CD4-positive, alpha-beta memory T cell (primary cell): ENCODE measurements around the gene ENDOV. TPM values are rescaled to one million over a fixed set of nuclear protein-coding genes. Genes with fewer than 3 reads are reported as not detected.

Experiments
- CTCF ChIA-PET: fragments of 350-600 bp; sonication (Branson Sonifier 250); formaldehyde crosslinking; loops from one replicate; lab custom pipeline; 2021; ENCODE audit warnings: inconsistent platforms; ENCODE audit not compliant: partially characterized antibody; lab: Charles Lee
- POLR2A ChIA-PET: fragments of 350-600 bp; sonication (Branson Sonifier 250); formaldehyde crosslinking; loops from one replicate; lab custom pipeline; 2021; ENCODE audit not compliant: partially characterized antibody; lab: Charles Lee
- DNase-seq, 5 donors: peaks; one replicate each; pipeline versions ENCODE4 v3.0.0 to v3.0.0-alpha.2; 2020 to 2022; ENCODE audit warnings: mixed read lengths in 1 of 5
- H3K27ac ChIP-seq: one replicate; pipeline ENCODE4 v1.7.0; 2013; ENCODE audit warnings: low read depth, low read length
- H3K27me3 ChIP-seq: 2 replicates; pipeline ENCODE4 v1.7.0; 2013; ENCODE audit warnings: mild to moderate bottlenecking, low read length, moderate library complexity; ENCODE audit not compliant: insufficient read depth
- H3K36me3 ChIP-seq: 2 replicates; pipeline ENCODE4 v1.7.0; 2013; ENCODE audit warnings: mild to moderate bottlenecking, low read length, moderate library complexity; ENCODE audit not compliant: insufficient read depth
- H3K4me1 ChIP-seq: 2 replicates; pipeline ENCODE4 v1.7.0; 2013; ENCODE audit warnings: mild to moderate bottlenecking, low read length, moderate library complexity; ENCODE audit not compliant: insufficient read depth
- H3K4me3 ChIP-seq, 2 donors: one replicate each; pipeline ENCODE4 v1.7.0; 2013; ENCODE audit warnings: low read length in 2 of 2, mild to moderate bottlenecking in 1 of 2
- H3K9me3 ChIP-seq, 2 donors: one replicate each; pipeline ENCODE4 v1.7.0; 2013; ENCODE audit warnings: low read length in 2 of 2, control low read depth in 1 of 2; ENCODE audit not compliant: control insufficient read depth in 1 of 2
- H3K27ac Mint-ChIP-seq, 7 donors: one replicate each; pipeline ENCODE4 v1.8.0; 2020 to 2021; ENCODE audit warnings: mixed read lengths in 7 of 7, mild to moderate bottlenecking in 6 of 7, inconsistent platforms in 3 of 7, moderate library complexity in 3 of 7
- H3K27me3 Mint-ChIP-seq, 2 donors: one replicate each; pipeline ENCODE4 v1.8.0; 2020 to 2021; ENCODE audit warnings: mixed read lengths in 2 of 2
- H3K36me3 Mint-ChIP-seq, 2 donors: one replicate each; pipeline ENCODE4 v1.8.0; 2020 to 2021; ENCODE audit warnings: mixed read lengths in 2 of 2, inconsistent platforms in 1 of 2, mild to moderate bottlenecking in 1 of 2
- H3K4me1 Mint-ChIP-seq, 4 donors: one replicate each; pipeline ENCODE4 v1.8.0; 2020 to 2021; ENCODE audit warnings: mixed read lengths in 4 of 4, mild to moderate bottlenecking in 1 of 4
- H3K4me3 Mint-ChIP-seq, 8 donors: one replicate each; pipeline ENCODE4 v1.8.0; 2020 to 2021; ENCODE audit warnings: mixed read lengths in 8 of 8, mild to moderate bottlenecking in 7 of 8, moderate library complexity in 6 of 8, inconsistent platforms in 3 of 8
- H3K9me3 Mint-ChIP-seq, 8 donors: one replicate each; pipeline ENCODE4 v1.8.0; 2020 to 2021; ENCODE audit warnings: mixed read lengths in 8 of 8, mild to moderate bottlenecking in 5 of 8, inconsistent platforms in 3 of 8, moderate library complexity in 1 of 8
- intact Hi-C: fragments of 100-400 bp; cut with micrococcal nuclease; formaldehyde crosslinking; loops from one replicate; pipeline ENCODE4 v1.15.1; 2023
- polyA plus RNA-seq, 2 donors: library from polyadenylated mRNA; unstranded; fragments of 300-500 nt; fragmentation: Illumina TruSeq; gene quantifications; one replicate each; pipeline ENCODE4 v1.2.3, GENCODE V29; 2021
- total RNA-seq, 2 experiments: library from RNA; stranded (reverse); gene quantifications; one replicate each; pipeline ENCODE4 v1.2.3, GENCODE V29; 2021

The ENDOV gene
- total and polyA plus RNA-seq, 4 experiments from 2014 or later = 10.1 to 25.5 (median 17.8) TPM

- ChIA-PET CTCF (no interaction called here), POLR2A (interaction anchor here (0.9 kb wide), 1 partner anchor 14 kb away, joined by 4 read pairs; no protein-coding TSS in a partner anchor)
- no peak overlapping the region for H3K27ac ChIP-seq
- peak overlapping the region in 1 of 8 donors; percentile 15 for H3K4me3 Mint-ChIP-seq
- DNase-seq = no peak
- no peaks in the 10 kb centered on the region for H3K9me3 ChIP-seq
- intact Hi-C loops = no loop called here
- no peaks in the 10 kb centered on the region for H3K4me1 ChIP-seq
- peaks cover 5 to 10% (median 8%) of the 10 kb centered on the region in 4 donors for H3K4me1 Mint-ChIP-seq
- no peak overlapping the region for H3K27ac Mint-ChIP-seq
- H3K36me3 Mint-ChIP-seq = no peaks in the 10 kb centered on the region
- H3K27me3 Mint-ChIP-seq = peaks cover 40 to 50% of the 10 kb centered on the region in 2 donors
- H3K4me3 ChIP-seq = no peak overlapping the region
- H3K9me3 Mint-ChIP-seq = no peaks in the 10 kb centered on the region
- H3K27me3 ChIP-seq = peaks cover 13% of the 10 kb centered on the region
- H3K36me3 ChIP-seq = no peaks in the 10 kb centered on the region
Measured at GRCh38 chr17:80468242-80468641, 53.3 kb downstream of the ENDOV start.

GRCh38 chr17:80468781-80469493 lies 54.0 kb downstream of the ENDOV start:
- no peaks in the 10 kb centered on the region for H3K36me3 Mint-ChIP-seq
- H3K4me3 ChIP-seq = no peak overlapping the region
- H3K4me3 Mint-ChIP-seq = no peak overlapping the region
- ChIA-PET POLR2A (interaction anchor here (0.9 kb wide), 1 partner anchor 14 kb away, joined by 4 read pairs; no protein-coding TSS in a partner anchor), CTCF (no interaction called here)
- H3K27me3 ChIP-seq = peaks cover 13% of the 10 kb centered on the region
- H3K36me3 ChIP-seq = no peaks in the 10 kb centered on the region
- intact Hi-C loops = no loop called here
- peaks cover 5 to 10% (median 8%) of the 10 kb centered on the region in 4 donors for H3K4me1 Mint-ChIP-seq
- no peaks in the 10 kb centered on the region for H3K9me3 Mint-ChIP-seq
- peaks cover 39 to 50% of the 10 kb centered on the region in 2 donors for H3K27me3 Mint-ChIP-seq
- no peak overlapping the region for H3K27ac ChIP-seq
- H3K27ac Mint-ChIP-seq = peak overlapping the region in 1 of 7 donors; percentile 63
- no peak for DNase-seq
- H3K4me1 ChIP-seq = no peaks in the 10 kb centered on the region
- H3K9me3 ChIP-seq = no peaks in the 10 kb centered on the region

GRCh38 chr17:80469667-80470066 lies 54.7 kb downstream of the ENDOV start:
- POLR2A ChIA-PET = no interaction called here
- H3K4me3 ChIP-seq = no peak overlapping the region
- Mint-ChIP-seq H3K27me3 (peaks cover 41 to 53% of the 10 kb centered on the region in 2 donors), H3K4me3 (no peak overlapping the region), H3K4me1 (peaks cover 8 to 17% (median 11%) of the 10 kb centered on the region in 4 donors), H3K9me3 (no peaks in the 10 kb centered on the region), H3K27ac (no peak overlapping the region), H3K36me3 (no peaks in the 10 kb centered on the region)
- CTCF ChIA-PET = no interaction called here
- peaks cover 13% of the 10 kb centered on the region for H3K27me3 ChIP-seq
- H3K9me3 ChIP-seq = no peaks in the 10 kb centered on the region
- no peaks in the 10 kb centered on the region for H3K36me3 ChIP-seq
- peak in 1 of 5 donors; percentile 9 for DNase-seq
- H3K27ac ChIP-seq = no peak overlapping the region
- H3K4me1 ChIP-seq = peaks cover 4% of the 10 kb centered on the region
- intact Hi-C loops = no loop called here

DNA sequence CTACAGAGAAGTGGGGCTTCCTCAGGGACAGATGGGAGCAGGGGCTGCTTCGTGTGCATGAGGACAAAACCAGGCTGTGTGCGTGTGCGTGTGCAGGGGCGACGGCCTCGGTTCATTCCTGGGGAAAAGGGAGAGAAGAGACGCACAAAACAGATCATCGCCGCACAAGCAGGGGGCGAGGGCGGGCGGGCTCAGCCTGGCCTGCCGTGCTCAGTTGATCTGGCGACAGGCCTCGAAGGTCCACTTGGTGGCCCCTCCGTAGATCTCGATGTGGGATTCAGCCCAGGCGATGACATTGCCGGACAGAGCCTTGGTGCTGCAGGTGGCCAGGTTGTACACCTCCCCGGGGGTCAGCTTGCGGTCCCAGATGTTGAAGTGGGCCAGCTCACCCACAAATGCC lies 55.6 kb downstream of the ENDOV start:
- Mint-ChIP-seq H3K9me3 (no peaks in the 10 kb centered on the region), H3K27ac (no peak overlapping the region), H3K4me3 (no peak overlapping the region), H3K27me3 (peaks cover 45 to 56% of the 10 kb centered on the region in 2 donors), H3K36me3 (no peaks in the 10 kb centered on the region), H3K4me1 (peaks cover 15 to 27% (median 20%) of the 10 kb centered on the region in 4 donors)
- intact Hi-C loops = no loop called here
- no peak for DNase-seq
- Histone ChIP-seq H3K4me3 (no peak overlapping the region), H3K27me3 (peaks cover 10% of the 10 kb centered on the region), H3K9me3 (no peaks in the 10 kb centered on the region), H3K27ac (no peak overlapping the region), H3K36me3 (no peaks in the 10 kb centered on the region), H3K4me1 (peaks cover 14% of the 10 kb centered on the region)
- POLR2A ChIA-PET = no interaction called here
- CTCF ChIA-PET = no interaction called here

DNA sequence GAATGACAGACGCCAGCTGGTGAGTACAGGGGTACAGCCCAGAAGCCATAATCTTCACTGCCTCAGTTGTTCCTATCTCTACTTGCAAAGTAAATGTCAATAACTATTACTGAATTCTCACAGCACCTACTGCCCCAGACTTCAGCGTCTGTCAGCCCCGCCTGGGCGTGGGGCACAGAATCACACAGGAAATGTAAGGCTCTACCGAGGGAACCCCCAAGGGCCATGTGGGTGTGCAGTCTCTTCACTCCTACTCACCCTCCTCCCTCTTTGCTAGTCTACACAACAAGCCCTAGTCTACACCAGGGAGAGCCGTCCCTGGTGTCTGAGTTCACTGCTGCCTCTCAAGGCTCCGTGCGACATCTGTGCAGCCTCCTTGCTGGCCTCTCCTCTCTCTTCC lies 57.0 kb downstream of the ENDOV start:
- peak in 1 of 5 donors; percentile 24 for DNase-seq
- ChIA-PET CTCF (interaction anchor here (1.2 kb wide), 1 partner anchor 101 kb away, joined by 3 read pairs; no protein-coding TSS in a partner anchor), POLR2A (interaction anchor here (0.8 kb wide), 1 partner anchor 17 kb away, joined by 3 read pairs; no protein-coding TSS in a partner anchor)
- Mint-ChIP-seq H3K4me3 (no peak overlapping the region), H3K27ac (peak overlapping the region in 1 of 7 donors; percentile 36), H3K36me3 (no peaks in the 10 kb centered on the region), H3K27me3 (peaks cover 42 to 53% of the 10 kb centered on the region in 2 donors), H3K4me1 (peaks cover 15 to 27% (median 20%) of the 10 kb centered on the region in 4 donors), H3K9me3 (no peaks in the 10 kb centered on the region)
- Histone ChIP-seq H3K27me3 (peaks cover 6% of the 10 kb centered on the region), H3K9me3 (no peaks in the 10 kb centered on the region), H3K36me3 (no peaks in the 10 kb centered on the region), H3K27ac (no peak overlapping the region), H3K4me1 (peaks cover 20% of the 10 kb centered on the region), H3K4me3 (no peak overlapping the region)
- intact Hi-C loops = no loop called here

DNA sequence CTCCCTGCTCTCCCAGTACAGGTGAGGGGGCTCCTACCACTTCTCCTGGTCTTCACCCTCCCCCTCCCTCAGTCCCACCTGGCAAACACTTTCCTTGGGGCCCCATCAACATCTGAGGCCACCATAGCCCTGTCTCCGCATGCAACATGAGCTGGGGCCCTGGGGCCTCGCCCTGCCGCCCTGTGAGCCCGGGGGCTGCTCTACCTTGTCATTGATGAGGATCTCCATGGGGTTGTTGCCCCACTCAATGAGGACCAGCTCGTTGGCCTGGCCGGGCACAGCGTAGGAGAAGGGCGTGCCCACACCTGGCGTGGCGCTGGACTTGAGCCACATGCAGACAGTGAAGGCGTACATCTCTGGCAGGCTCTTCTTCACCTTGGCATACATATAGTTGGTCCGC lies 58.0 kb downstream of the ENDOV start:
- peak in 1 of 5 donors; percentile 22 for DNase-seq
- intact Hi-C loops = no loop called here
- POLR2A ChIA-PET = interaction anchor here (1.9 kb wide), 1 partner anchor 18 kb away, joined by 7 read pairs; no protein-coding TSS in a partner anchor
- H3K4me3 ChIP-seq = no peak overlapping the region
- Mint-ChIP-seq H3K9me3 (no peaks in the 10 kb centered on the region), H3K4me1 (peaks cover 15 to 27% (median 19%) of the 10 kb centered on the region in 4 donors), H3K27ac (no peak overlapping the region), H3K4me3 (no peak overlapping the region), H3K27me3 (peaks cover 33 to 44% of the 10 kb centered on the region in 2 donors), H3K36me3 (no peaks in the 10 kb centered on the region)
- H3K27me3 ChIP-seq = no peaks in the 10 kb centered on the region
- H3K27ac ChIP-seq = no peak overlapping the region
- no peaks in the 10 kb centered on the region for H3K36me3 ChIP-seq
- CTCF ChIA-PET = interaction anchor here (0.7 to 1.2 kb wide), 2 partner anchors 100 to 492 kb away, joined by 3 read pairs; no protein-coding TSS in a partner anchor
- peaks cover 29% of the 10 kb centered on the region for H3K4me1 ChIP-seq
- H3K9me3 ChIP-seq = no peaks in the 10 kb centered on the region

GRCh38 chr17:80473701-80474100 lies 58.7 kb downstream of the ENDOV start:
- H3K4me1 ChIP-seq = peaks cover 35% of the 10 kb centered on the region
- Mint-ChIP-seq H3K27ac (no peak overlapping the region), H3K4me3 (no peak overlapping the region), H3K4me1 (peaks cover 15 to 27% (median 19%) of the 10 kb centered on the region in 4 donors), H3K36me3 (no peaks in the 10 kb centered on the region), H3K9me3 (no peaks in the 10 kb centered on the region), H3K27me3 (peaks cover 28 to 39% of the 10 kb centered on the region in 2 donors)
- no peaks in the 10 kb centered on the region for H3K36me3 ChIP-seq
- peaks cover 3% of the 10 kb centered on the region for H3K27me3 ChIP-seq
- intact Hi-C loops = no loop called here
- DNase-seq = peak in 1 of 5 donors; percentile 5
- POLR2A ChIA-PET = interaction anchor here (1.9 kb wide), 1 partner anchor 19 kb away, joined by 7 read pairs; no protein-coding TSS in a partner anchor
- no peak overlapping the region for H3K4me3 ChIP-seq
- CTCF ChIA-PET = no interaction called here
- H3K9me3 ChIP-seq = no peaks in the 10 kb centered on the region
- no peak overlapping the region for H3K27ac ChIP-seq
